ENCODE measurements around the gene EPHB4. TPM values are rescaled to one million over a fixed set of nuclear protein-coding genes. Genes with fewer than 3 reads are reported as not detected.

Gene EPHB4
- total RNA-seq: 1.5 and 1.7 TPM in 2 replicates

DNA sequence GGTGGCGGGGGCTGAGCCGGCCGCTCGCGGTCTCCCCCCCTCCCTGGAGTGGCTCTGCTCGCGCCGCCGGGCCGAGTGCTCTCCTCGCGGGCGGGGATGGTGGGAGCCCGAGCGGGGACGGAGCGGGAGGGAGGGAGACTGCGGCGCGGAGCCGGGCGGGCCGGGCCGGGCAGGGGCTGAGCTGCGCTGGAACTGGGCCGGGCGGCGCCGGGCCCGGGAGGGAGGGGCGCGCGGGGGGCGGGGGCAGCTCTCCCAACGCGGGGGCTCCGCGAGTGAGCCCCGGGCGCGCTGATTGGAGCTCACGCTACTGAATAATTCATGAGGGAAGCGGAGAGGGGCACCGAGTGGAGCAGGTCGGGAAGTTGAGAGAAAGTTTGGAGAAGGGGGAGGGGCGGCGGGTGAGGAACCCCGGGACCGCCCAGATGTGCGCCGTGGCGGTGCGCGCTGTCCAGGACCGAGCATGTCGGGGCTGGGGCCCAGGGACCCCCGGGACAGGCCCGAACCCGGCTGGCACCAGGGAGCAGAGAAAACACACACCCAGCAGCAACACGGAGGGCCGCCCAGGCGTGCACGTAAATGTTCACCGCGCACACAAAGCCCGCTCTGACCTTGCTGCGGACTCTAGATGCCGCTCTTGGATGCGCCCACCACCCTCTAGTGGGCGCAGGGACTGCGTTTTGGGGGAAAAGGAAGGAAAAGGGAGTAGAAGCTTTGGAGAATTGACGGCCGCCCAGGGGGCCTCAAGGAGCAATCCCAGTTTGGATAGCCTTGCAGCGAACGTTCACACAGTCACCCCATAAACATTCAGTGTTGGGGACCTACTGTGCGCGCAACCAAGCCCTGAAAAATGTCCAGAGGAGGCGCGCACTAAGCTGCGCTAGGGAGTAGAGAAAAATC lies at the start of gene EPHB4:
Gene EPHB4, minus strand, starts transcription at position 194 of the 897 bp plus-strand sequence. CDS start 493 bp downstream, outside the sequence.
- intact Hi-C loops (cut with micrococcal nuclease): no loop called here

DNA sequence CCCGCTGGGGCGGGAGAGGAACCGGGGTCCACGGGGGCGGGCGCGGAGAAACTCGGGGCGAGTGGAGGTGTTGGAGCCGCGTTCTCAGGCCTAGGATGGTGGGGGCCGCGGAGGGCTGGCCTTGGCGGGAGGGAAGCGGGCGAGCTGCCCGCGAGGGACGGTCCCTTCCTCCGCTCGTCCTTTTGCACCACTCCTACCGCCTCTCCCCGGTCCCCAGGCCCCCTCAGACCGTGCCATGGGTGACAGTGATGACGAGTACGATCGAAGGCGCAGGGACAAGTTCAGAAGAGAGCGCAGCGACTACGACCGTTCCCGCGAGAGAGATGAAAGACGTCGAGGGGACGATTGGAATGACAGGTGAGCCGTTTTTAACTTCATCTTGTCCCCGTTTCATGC lies 48.0 kb upstream of the EPHB4 start:
- intact Hi-C loops (cut with micrococcal nuclease): loop anchor here (1.0 to 5.0 kb wide), 3 partner anchors 12 to 168 kb away; partner anchors contain the start of genes POP7 and SLC12A9

DNA sequence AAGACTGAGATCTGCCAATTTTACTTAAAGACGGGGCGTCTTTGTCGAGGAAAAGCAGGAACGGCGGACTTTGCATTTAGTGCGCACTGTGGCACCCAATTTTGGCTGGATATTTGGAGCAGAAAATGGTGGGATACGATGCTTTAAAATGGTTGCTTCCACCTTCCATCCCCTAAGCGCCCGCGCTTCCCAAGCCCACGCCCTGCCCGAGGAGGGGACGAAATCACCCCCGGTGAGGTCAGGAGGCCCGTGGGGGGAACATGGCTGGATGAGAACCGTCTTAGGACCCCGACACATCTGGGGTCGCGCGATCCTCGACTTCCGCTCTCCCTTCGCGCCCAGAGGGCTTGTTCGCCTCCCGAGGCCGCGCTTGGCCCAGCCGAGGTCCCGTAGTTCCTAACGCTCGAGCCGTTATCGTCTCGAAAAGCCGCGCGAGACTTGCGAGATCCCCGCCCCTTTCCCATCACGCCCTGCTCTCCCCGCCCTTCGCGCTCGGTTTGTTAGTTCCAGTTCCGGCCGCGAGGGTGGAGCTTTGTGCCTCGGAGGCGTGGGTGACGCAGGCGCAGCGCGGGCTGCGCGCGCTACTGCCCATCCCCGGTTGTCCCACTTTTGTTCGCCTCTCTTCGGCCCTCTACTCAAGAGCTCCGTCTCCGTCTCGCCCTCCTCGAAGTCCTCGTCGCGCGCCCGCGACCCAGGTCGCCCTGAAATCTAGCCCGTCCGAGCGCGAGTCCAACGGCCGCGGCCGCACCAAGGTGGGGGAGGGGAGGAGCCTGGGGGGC lies 47.4 kb upstream of the EPHB4 start, which contains the start of gene SRRT:
Gene SRRT, plus strand, starts transcription at position 527 of the 779 bp plus-strand sequence. CDS start 488 bp downstream, outside the sequence.
- intact Hi-C loops (cut with micrococcal nuclease): loop anchor here (1.0 to 5.0 kb wide), 3 partner anchors 13 to 167 kb away; partner anchors contain the start of genes POP7 and SLC12A9

DNA sequence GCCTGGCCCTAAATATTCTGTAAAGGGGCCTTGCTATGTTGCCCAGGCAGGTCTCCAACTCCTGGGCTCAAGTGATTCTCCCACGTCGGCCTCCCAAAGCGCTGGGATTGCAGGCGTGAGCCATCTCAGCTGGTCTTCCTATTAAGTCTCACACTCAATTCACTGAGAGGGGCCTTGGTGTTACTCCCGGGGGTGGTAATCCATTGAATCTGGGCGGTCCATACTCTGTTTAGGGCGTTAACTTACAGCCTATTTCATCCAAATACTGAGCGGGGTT lies 46.9 kb upstream of the EPHB4 start:
- intact Hi-C loops (cut with micrococcal nuclease): no loop called here

DNA sequence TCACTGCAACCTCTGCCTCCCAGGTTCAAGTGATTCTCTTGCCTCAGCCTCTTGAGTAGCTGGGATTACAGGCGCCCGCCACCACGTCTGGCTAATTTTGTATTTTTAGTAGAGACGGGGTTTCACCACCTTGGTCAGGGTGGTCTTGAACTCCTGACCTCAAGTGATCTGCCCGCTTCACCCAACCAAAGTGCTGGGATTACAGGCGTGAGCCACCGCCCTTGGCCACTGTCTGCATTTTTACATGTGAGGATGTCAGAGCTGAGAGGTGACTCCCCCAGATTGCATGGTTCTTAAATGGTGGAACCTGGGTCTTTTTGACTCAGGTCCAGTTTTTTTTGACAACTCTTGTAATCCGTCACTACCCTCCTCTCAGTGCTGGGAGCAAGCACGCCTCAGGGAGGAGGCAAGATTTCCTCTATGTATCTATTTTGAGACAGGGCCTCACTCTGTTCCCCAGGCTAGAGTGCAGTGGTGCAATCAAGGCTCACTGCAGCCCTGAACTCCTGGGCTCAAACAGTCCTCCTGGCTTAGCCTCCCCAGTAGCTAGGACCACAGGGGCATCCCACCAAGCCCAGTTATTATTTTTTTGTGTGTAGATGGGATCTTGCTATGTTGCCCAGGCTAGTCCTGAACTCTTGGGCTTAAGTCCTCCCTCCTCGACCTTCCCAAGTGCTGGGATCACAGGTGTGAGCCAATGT lies 46.4 kb upstream of the EPHB4 start:
- intact Hi-C loops (cut with micrococcal nuclease): no loop called here

DNA sequence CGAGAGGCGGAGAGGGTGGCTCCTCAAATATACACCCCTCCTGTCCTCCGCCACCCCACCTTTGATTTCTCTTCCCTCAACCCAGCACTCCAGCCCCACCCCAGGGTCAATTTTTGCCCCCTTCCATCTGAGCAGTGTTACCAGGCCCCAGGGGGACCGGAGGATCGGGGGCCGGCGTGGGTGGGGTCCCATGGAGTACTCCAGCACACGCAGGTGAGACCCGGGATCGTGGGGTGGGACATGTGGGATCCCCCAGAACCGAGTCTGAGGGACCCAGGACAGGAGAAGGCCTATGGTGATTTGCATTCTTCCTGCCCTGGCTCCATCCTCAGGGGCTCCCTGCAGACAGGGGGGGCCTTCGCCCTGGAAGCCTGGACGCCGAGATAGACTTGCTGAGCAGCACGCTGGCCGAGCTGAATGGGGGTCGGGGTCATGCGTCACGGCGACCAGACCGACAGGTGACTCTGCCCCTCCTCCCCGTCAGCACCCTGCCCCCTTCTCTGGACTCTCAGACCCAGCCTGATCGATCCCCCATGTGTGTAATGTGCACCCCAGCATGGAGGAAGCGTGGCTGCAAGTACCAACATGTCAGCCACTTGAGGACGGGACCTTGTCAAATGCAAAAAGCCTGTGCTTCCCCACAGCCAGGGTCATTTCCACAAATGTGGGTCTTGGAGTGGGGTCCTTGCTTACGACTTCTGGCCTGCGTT lies 40.6 kb upstream of the EPHB4 start:
- intact Hi-C loops (cut with micrococcal nuclease): loop anchor here (5.0 kb wide), 1 partner anchor 349 kb away; the partner anchor contains the start of genes PLOD3 and ZNHIT1

DNA sequence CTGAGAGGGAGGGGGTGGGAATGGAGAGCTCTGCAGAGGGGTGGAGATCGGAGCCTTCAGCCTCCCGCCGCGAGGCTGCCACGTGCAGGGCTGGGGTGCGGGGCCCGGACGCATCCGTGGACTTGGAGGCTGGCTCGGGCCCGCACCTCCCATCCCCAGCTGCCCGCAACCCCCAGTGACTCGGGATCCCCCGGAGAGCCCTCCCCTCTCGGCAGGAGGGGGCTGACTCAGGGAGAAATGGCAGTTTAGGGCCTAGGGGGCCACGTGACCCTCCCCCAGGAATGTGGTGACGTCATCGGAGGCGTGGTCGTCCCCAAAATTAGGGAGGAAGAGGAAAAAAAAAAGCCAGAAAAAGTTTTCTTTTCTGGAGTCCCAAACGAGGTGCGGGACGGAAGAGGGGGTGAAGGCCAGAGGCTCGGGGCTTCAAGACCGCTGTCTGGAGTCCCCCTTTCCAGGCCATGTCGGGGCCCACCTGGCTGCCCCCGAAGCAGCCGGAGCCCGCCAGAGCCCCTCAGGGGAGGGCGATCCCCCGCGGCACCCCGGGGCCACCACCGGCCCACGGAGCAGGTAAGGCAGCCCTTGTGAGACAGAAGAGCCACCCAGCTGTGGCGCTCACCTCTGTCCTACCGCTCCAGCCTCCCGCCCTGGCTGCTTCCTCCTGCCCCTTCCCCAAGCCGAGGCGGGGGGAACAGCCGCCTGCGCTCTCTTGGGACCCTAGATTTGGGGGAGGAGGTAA lies 39.9 kb upstream of the EPHB4 start, which contains the start of gene TRIP6:
Gene TRIP6, plus strand, starts transcription at position 348 of the 736 bp plus-strand sequence. Its CDS starts 111 bp downstream, at position 459.
- intact Hi-C loops (cut with micrococcal nuclease): loop anchor here (5.0 kb wide), 1 partner anchor 350 kb away; the partner anchor contains the start of genes PLOD3 and ZNHIT1

DNA sequence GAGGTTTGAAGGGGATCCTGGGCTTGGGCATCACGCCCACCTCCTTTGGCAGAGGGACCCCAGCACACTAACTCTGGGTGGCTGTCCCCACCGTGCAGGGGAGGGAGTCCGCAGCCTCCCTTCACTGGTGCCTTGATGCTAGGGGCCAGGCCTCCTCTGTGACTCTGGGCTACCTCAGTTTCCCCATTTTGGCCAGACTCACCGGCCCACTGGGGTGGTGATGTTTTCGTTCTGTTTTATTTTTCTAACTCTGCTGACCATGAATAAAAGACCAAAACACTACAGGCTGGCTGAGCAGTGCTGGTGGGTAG lies 39.4 kb upstream of the EPHB4 start:
- intact Hi-C loops (cut with micrococcal nuclease): loop anchor here (5.0 kb wide), 1 partner anchor 351 kb away; the partner anchor contains the start of genes PLOD3 and ZNHIT1

DNA sequence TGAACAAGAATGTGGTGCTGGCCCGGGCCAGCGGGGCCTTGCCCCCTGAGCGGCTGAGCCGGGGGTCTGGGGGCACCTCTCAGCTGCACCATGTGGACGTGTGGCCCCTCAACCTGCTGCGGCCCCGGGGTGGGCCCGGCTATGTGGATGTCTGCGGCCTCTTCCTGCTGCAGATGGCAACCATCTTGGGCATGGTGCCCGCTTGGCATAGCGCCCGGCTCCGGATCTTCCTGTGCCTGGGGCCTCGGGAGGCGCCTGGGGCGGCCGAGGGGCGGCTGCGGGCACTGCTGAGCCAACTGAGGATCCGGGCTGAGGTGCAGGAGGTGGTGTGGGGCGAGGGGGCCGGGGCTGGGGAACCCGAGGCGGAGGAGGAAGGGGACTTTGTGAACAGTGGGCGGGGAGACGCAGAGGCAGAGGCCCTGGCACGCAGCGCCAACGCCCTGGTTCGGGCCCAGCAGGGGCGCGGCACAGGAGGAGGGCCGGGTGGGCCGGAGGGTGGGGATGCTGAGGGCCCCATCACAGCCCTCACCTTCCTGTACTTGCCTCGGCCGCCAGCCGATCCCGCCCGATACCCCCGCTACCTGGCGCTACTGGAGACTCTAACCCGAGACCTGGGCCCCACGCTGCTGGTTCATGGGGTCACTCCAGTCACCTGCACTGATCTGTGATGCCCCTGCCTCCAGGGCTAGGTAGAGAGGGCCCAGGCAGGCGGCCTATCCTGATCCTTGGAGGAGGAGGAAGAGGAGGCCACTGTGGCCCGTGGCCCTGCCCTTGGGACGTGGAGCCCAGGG lies 38.8 kb upstream of the EPHB4 start:
- intact Hi-C loops (cut with micrococcal nuclease): loop anchor here (5.0 kb wide), 1 partner anchor 351 kb away; the partner anchor contains the start of genes PLOD3 and ZNHIT1

DNA sequence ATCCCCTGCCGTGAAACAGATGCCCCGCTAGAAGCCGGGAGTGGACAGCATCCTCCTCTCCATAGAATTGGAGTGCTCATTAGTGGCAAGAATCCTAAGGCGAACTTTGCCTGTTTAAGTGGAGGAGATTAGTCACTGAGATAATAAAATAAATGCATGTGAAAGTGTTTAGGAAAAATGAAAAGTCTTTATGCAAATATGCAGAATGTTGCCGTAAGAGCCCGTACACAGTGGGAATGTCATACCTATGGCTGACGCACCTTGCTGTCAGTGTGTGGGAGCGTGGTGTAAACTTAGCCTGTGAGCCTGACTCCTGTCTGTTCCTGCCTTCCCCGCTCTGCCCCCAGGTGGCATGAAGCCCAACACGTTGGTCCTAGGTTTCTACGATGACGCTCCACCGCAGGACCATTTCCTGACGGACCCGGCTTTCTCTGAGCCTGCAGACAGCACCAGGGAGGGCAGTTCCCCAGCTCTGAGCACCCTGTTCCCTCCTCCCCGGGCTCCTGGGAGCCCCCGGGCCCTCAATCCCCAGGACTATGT lies 38.1 kb upstream of the EPHB4 start:
- intact Hi-C loops (cut with micrococcal nuclease): loop anchor here (5.0 kb wide), 1 partner anchor 352 kb away; the partner anchor contains the start of genes PLOD3 and ZNHIT1

DNA sequence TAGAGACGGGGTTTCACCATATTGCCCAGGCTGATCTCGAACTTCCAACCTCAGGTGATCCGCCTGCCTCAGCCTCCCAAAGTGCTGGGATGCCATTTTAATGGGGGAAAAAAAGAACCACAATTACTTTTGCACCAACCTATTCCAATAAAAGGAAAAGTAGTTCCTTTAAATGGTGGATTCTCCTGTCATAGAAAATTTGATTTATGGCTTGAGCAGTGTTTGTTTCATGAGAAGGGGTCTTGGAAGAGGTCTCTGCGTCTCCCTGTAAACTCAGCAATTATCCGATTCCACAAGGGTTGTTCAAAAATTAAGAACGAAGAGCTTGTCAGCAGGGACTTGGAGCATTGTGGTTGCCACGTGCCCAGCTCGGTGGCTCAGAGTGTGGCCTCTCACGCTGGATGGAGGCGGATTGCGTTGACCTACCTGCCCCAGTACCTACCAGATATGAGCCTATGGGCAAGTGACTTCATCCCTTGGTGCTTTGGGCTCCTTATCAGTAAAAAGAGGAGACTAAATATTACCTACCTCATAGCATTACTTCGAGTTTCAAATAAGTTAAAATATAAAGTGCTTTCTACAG lies 37.0 kb upstream of the EPHB4 start:
- intact Hi-C loops (cut with micrococcal nuclease): no loop called here

DNA sequence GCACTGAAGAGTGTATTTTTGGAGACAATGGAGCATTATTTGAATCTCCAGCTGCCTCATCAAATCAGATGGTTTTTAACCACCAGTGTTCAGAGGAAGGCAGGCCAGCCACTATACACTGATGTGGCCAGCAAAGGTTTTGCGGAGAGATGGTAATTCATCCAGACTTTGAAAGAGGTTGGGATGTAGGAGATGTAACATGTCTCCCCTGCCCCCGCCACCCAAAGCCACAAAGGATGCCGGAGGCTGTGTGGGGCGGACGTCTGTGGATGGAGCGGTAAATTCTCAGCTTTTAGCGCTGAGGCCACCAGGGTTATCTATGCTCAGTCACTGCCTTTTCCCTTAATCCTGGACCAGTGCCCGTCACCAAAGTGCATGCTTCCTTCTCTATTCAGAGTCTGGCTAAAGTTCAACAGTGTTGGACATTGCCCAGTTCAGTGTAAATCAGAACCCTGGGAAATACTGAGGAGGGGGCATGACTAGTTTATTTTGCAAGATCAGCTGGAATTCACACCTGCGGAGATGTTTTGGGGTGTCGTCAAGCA lies 36.2 kb upstream of the EPHB4 start:
- intact Hi-C loops (cut with micrococcal nuclease): no loop called here

DNA sequence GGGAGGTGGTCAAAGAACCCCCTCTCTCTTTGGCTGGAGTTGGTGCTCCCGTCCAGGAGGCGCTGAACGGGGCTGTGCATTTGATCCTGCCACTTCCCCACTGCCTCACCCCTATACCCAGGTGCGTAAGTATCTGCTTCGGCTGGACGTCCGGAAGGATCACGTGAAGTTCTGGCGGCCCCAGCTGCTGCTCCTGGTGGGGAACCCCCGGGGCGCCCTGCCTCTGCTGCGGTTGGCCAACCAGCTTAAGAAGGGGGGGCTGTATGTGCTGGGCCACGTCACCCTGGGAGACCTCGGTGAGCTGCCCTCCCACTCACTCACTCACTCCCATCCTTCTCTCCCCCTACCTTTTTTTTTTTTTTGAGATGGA lies 34.3 kb upstream of the EPHB4 start:
- intact Hi-C loops (cut with micrococcal nuclease): no loop called here

DNA sequence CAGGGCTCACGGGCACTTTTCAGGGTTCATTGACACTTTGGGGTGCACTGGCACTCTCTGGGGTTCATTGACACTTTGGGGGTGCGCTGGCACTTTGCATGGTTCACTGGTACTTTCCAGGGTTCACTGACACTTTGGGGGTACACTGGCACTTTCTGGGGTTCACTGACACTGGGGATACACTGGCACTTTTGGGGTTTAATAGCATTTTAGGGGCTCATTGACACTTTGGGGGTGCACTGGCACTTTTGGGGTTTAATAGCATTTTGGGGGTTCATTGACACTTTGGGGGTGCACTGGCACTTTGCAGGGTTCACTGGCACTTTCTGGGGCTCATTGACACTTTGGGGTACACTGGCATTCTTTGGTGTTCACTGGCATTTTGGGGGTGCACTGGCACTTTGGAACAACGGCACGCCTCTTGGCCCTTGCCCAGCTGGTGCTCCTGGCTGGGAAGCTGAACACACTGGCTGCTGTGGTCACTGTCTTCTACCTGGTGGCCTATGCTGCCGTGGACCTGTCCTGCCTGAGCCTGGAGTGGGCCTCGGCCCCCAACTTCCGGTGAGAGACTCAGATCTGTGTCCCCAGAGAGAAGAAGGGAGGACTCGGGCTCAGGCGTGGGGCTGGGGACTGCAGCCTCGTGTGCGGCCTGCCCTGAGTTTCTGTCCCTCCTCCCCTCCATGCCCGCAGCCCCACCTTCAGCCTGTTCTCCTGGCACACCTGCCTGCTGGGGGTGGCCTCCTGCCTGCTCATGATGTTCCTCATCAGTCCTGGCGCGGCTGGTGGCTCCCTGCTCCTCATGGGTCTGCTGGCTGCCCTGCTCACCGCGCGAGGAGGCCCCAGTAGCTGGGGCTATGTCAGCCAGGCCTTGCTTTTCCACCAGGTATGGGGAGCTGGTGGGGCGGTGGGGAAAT lies 33.6 kb upstream of the EPHB4 start:
- intact Hi-C loops (cut with micrococcal nuclease): no loop called here

DNA sequence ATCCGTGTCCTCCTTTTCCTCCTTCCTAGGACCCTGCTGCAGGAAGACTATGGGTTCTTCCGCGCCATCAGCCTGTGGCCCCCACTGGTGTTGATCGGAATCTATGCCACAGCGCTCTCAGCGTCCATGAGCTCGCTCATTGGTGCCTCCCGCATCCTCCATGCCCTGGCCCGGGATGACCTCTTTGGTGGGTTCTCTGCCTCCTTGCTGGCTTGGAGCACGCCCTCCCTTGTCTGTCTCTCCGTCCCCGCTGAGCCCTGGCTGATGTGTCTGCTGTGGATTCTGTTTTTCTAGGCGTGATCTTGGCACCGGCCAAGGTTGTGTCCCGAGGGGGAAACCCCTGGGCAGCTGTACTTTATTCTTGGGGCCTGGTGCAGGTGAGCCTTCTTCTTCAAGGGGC lies 32.5 kb upstream of the EPHB4 start:
- intact Hi-C loops (cut with micrococcal nuclease): no loop called here

DNA sequence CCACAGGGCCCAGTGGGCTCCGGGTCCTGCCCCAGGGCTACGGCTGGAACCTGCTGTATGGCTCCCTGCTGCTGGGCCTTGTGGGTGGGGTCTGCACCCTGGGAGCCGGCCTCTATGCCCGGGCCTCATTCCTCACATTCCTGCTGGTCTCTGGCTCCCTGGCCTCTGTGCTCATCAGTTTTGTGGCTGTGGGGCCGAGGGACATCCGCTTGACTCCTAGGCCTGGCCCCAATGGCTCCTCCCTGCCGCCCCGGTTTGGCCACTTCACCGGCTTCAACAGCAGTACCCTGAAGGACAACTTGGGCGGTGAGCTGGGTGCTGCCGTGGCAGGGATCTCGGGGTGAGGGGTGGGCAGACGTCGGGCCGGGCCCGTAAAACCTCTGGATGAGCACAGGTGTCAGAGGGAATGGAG lies 29.6 kb upstream of the EPHB4 start:
- intact Hi-C loops (cut with micrococcal nuclease): no loop called here

DNA sequence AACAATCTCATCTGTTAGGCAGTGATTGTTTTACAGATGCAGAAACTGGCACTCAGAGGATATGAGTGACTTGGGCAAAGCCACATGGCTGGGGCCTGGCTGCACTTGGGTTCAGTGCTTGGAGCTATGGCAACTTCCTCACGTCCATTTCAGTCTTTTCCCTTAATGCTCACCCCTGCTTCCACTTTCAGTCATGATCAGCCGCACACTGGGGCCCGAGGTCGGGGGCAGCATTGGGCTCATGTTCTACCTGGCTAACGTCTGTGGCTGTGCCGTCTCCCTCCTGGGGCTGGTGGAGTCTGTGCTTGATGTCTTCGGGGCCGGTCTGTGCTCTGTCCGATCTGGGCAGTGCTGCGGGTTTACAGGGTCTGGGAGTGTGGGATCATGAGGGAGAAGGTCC lies 28.2 kb upstream of the EPHB4 start:
- intact Hi-C loops (cut with micrococcal nuclease): no loop called here
